PC-3 (cell line): Measurements from ENCODE around the gene SIM2.

Experiments used
- CTCF ChIP-seq: fragments of 300-600 bp; sonication (generic); conservative IDR thresholded peaks from 2 replicates; pipeline ENCODE4 v1.5.1; 2017; ENCODE audit warnings: antibody characterized with exemption, low read depth, mild to moderate bottlenecking, low read length
- EZH2 ChIP-seq: fragments of 300-600 bp; sonication (generic); IDR thresholded peaks from one replicate; pipeline ENCODE4 v1.6.1; 2017; ENCODE audit warnings: antibody characterized with exemption, mild to moderate bottlenecking, low read length; ENCODE audit not compliant: unreplicated experiment

DNA sequence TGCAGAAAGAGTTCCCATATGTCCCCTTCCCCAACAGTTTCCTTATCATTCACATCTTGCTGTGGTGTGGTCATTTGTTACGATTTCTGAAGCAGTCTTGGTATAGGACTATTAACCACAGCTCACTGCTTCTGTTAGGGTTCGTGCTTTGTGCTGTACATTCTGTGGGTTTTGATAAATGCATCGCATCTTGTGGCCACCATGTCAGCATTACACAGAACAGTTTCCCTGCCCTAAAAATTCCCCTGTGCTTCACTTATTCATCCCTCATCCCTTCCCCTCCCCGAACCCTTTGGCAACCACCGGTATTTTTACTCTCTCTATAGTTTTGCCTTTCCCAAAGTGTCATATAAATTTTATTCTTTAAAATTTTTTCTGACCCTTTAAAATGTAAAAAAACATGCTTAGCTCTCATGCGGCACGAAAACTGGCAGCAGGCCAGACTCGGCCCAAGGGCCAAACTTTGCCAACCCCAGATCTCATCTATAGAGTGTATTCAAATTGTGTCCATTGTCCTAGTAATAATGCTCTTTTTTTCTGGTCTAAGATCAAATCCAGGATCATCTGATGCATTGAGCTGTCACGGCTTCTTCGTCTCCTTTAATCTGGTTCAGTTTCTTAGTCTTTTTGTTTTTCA, 78.2 kb downstream of the SIM2 start:
- TF ChIP-seq CTCF (no peak), EZH2 (no peak)
